Natural killer cell (primary cell): ENCODE data around the gene ST6GALNAC6. TPM values are rescaled to one million over a fixed set of nuclear protein-coding genes. Genes with fewer than 3 reads are reported as not detected.

Source experiments
- ATAC-seq, 3 donors: fragments of 150-1000 bp in 2 of 3; fragments of 200-7000 bp in 1 of 3; cut with Tn5 transposase; 1 replicate in 1 of 3; 2 replicates in 2 of 3; pipeline ENCODE4 v1.10.0; 2021; ENCODE audit warnings: mild to moderate bottlenecking in 2 of 3, moderate library complexity in 2 of 3
- DNase-seq, 2 donors: peaks; one replicate each; pipeline versions ENCODE4 v3.0.0 to v3.0.0-alpha.2; 2013 to 2021; ENCODE audit warnings: mixed read lengths in 1 of 2
- H3K27ac ChIP-seq: one replicate; pipeline ENCODE4 v1.5.1; 2013; ENCODE audit warnings: mild to moderate bottlenecking, low read length
- H3K27me3 ChIP-seq: one replicate; pipeline ENCODE4 v1.6.1; 2013; ENCODE audit warnings: low read length; ENCODE audit not compliant: control insufficient read depth, insufficient read depth
- H3K36me3 ChIP-seq: one replicate; pipeline ENCODE4 v1.6.1; 2013; ENCODE audit warnings: low read length; ENCODE audit not compliant: control insufficient read depth, insufficient read depth
- H3K4me1 ChIP-seq: one replicate; pipeline ENCODE4 v1.6.1; 2013; ENCODE audit warnings: low read length; ENCODE audit not compliant: control insufficient read depth, insufficient read depth
- H3K4me3 ChIP-seq: one replicate; pipeline ENCODE4 v1.5.1; 2013; ENCODE audit warnings: low read length
- H3K9me3 ChIP-seq: one replicate; pipeline ENCODE4 v1.6.1; 2013; ENCODE audit warnings: low read length; ENCODE audit not compliant: control insufficient read depth, insufficient read depth
- H3K27ac Mint-ChIP-seq, 2 donors: one replicate each; pipeline ENCODE4 v1.8.0; 2022; ENCODE audit warnings: mild to moderate bottlenecking in 2 of 2, mixed read lengths in 2 of 2, moderate library complexity in 1 of 2
- H3K27me3 Mint-ChIP-seq, 2 donors: one replicate each; pipeline ENCODE4 v1.8.0; 2022; ENCODE audit warnings: low read depth in 2 of 2, mixed read lengths in 2 of 2
- H3K36me3 Mint-ChIP-seq: one replicate; pipeline ENCODE4 v1.8.0; 2022; ENCODE audit warnings: mixed read lengths
- H3K4me1 Mint-ChIP-seq, 2 donors: one replicate each; pipeline ENCODE4 v1.8.0; 2022; ENCODE audit warnings: mixed read lengths in 2 of 2
- H3K4me3 Mint-ChIP-seq: one replicate; pipeline ENCODE4 v1.8.0; 2022; ENCODE audit warnings: mild to moderate bottlenecking, moderate library complexity, mixed read lengths
- H3K9me3 Mint-ChIP-seq, 2 donors: one replicate each; pipeline ENCODE4 v1.8.0; 2022; ENCODE audit warnings: mixed read lengths in 2 of 2
- CTCF ChIP-seq: fragments of 200-600 bp; IDR thresholded peaks from one replicate; pipeline ENCODE4 v1.8.0; 2022; ENCODE audit warnings: antibody characterized with exemption
- WGBS: methylation state at CpG from one replicate; pipeline ENCODE4 v1.1.7; 2013; ENCODE audit warnings: missing lambda C conversion rate; ENCODE audit not compliant: insufficient coverage; 5-methylcytosine and 5-hydroxymethylcytosine counted together
- intact Hi-C: fragments of 100-400 bp; cut with micrococcal nuclease; formaldehyde crosslinking; loops from one replicate; pipeline ENCODE4 v1.14.2; 2022
- total RNA-seq, 4 donors: library from RNA; stranded (reverse); fragments of 120-200 nt in 1 of 4; gene quantifications; one replicate each; pipeline versions ENCODE4 v1.2.3 to v1.2.4, GENCODE V29; 2013 to 2022

Gene ST6GALNAC6
- total RNA-seq, 3 donors from 2014 or later (not counting 1 experiment from before 2014, with no cell fraction given): 120 to 148 (median 127) TPM

GRCh38 chr9:127865645-127866464 is 33.5 kb downstream of the ST6GALNAC6 start:
- TF ChIP-seq CTCF: no peak
- H3K27me3 Mint-ChIP-seq: no peaks in the 10 kb centered on the region
- DNase-seq (peak in 1 of 2 donors; percentile 57), ATAC-seq (no peak)
- no peaks in the 10 kb centered on the region for H3K9me3 Mint-ChIP-seq
- no peaks in the 10 kb centered on the region for H3K36me3 Mint-ChIP-seq
- peaks cover 54% of the 10 kb centered on the region for H3K4me1 ChIP-seq
- intact Hi-C loops: loop anchor here (5.0 to 10.0 kb wide), 3 partner anchors 64 to 361 kb away; partner anchors contain the start of genes CDK9 and FPGS
- H3K4me3 Mint-ChIP-seq: no peak overlapping the region
- H3K27ac Mint-ChIP-seq: peak overlapping the region; percentile 60 to 63
- H3K4me3 ChIP-seq: no peak overlapping the region
- H3K9me3 ChIP-seq: no peaks in the 10 kb centered on the region
- H3K27ac ChIP-seq: peak overlapping the region; percentile 57
- H3K27me3 ChIP-seq: no peaks in the 10 kb centered on the region
- no peaks in the 10 kb centered on the region for H3K36me3 ChIP-seq
- H3K4me1 Mint-ChIP-seq: peaks cover 14 to 39% of the 10 kb centered on the region in 2 donors
- WGBS: 75% methylated on average over 17 of the region's 19 CpGs

GRCh38 chr9:127863191-127863621 is 36.2 kb downstream of the ST6GALNAC6 start:
- Mint-ChIP-seq H3K27ac (peak overlapping the region; percentile 85 to 96), H3K36me3 (no peaks in the 10 kb centered on the region), H3K4me1 (peaks cover 19 to 52% of the 10 kb centered on the region in 2 donors), H3K4me3 (peak overlapping the region; percentile 49), H3K27me3 (no peaks in the 10 kb centered on the region), H3K9me3 (no peaks in the 10 kb centered on the region)
- peaks cover 67% of the 10 kb centered on the region for H3K4me1 ChIP-seq
- peak overlapping the region; percentile 87 for H3K27ac ChIP-seq
- H3K9me3 ChIP-seq: no peaks in the 10 kb centered on the region
- WGBS: 84% methylated on average over 10 of the region's 13 CpGs
- intact Hi-C loops: loop anchor here (2.0 to 10.0 kb wide), 3 partner anchors 54 to 358 kb away; partner anchors contain the start of genes ST6GALNAC4 and TOR2A
- H3K36me3 ChIP-seq: no peaks in the 10 kb centered on the region
- TF ChIP-seq CTCF: no peak
- H3K27me3 ChIP-seq: no peaks in the 10 kb centered on the region
- no peak overlapping the region for H3K4me3 ChIP-seq
- DNase-seq: no peak
- no peak for ATAC-seq

- no peak overlapping the region for H3K4me3 ChIP-seq
- H3K36me3 Mint-ChIP-seq: no peaks in the 10 kb centered on the region
- H3K27me3 Mint-ChIP-seq: no peaks in the 10 kb centered on the region
These were observed 37.1 kb downstream of the ST6GALNAC6 start for GRCh38 chr9:127862075-127863011.

More at GRCh38 chr9:127862075-127863011, 37.1 kb downstream of the ST6GALNAC6 start:
- Mint-ChIP-seq H3K27ac (peak overlapping the region; percentile 85 to 96), H3K4me3 (peak overlapping the region; percentile 49), H3K9me3 (no peaks in the 10 kb centered on the region), H3K4me1 (peaks cover 19 to 55% of the 10 kb centered on the region in 2 donors)
- WGBS: 7% methylated on average over 27 of the region's 29 CpGs
- intact Hi-C loops: loop anchor here (2.0 to 10.0 kb wide), 3 partner anchors 55 to 358 kb away; partner anchors contain the start of genes ST6GALNAC4 and TOR2A
- Histone ChIP-seq H3K27me3 (no peaks in the 10 kb centered on the region), H3K36me3 (no peaks in the 10 kb centered on the region), H3K9me3 (no peaks in the 10 kb centered on the region), H3K4me1 (peaks cover 75% of the 10 kb centered on the region), H3K27ac (peak overlapping the region; percentile 87)
- DNase-seq (peak; percentile 63 to 68), ATAC-seq (peak; percentile 78 to 93 (median 82))
- no peak for TF ChIP-seq CTCF
